Putamen (tissue), 1 donor: Measurements from ENCODE around the gene SEPTIN7.
A peak's percentile ranks its signal among the peaks of the same experiment; 100 is the strongest.

Experiments used
- DNase-seq: peaks from one replicate; pipeline ENCODE4 v3.0.0-alpha.2; 2016; ENCODE audit warnings: low spot score

The SEPTIN7 gene

DNA sequence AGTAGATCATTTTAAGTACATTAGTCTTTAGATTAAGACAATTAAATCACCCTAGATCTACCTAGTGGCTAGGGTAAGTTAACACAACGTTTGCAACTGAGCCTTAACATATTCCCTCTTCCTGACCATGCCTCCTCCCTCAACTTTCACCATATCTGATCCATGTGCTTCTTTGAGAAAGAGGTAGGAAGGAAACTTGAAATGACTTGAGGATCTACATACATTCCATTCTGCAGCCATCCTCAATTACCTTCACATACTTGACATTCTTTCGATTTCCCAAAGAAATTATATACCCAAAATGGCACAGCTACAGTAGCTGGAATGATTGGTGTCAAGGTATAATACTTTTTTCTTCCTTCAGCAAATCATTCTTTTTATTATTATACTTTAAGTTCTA, 12.9 kb upstream of the SEPTIN7 start:
- no peak for DNase-seq

GRCh38 chr7:35792472-35792871, 8.4 kb upstream of the SEPTIN7 start:
- no peak for DNase-seq

- DNase-seq = no peak
Observed at GRCh38 chr7:35792873-35793489, 7.9 kb upstream of the SEPTIN7 start.

DNA sequence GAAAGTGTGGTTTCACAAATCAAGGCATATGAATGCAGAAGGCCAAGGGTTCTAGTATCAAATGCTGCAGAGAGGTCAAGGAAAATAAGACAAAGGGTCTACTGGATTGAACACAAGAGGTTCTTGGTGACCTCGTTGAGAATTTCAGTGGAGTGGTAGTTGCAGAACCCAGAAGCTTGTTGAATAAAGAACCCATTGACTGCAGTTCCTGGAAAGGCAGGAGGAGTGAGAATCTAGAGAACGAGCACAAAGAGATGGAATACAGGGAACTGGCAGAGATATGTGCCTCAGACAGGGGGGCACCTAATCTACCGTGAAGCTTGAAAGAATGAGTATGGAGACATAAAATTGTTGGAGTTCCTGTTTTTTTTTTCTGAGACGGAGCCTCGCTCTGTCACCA, 3.5 kb upstream of the SEPTIN7 start:
- no peak for DNase-seq

GRCh38 chr7:35799846-35800717, 775 bp upstream of the SEPTIN7 start:
- peak; percentile 90 for DNase-seq

DNA sequence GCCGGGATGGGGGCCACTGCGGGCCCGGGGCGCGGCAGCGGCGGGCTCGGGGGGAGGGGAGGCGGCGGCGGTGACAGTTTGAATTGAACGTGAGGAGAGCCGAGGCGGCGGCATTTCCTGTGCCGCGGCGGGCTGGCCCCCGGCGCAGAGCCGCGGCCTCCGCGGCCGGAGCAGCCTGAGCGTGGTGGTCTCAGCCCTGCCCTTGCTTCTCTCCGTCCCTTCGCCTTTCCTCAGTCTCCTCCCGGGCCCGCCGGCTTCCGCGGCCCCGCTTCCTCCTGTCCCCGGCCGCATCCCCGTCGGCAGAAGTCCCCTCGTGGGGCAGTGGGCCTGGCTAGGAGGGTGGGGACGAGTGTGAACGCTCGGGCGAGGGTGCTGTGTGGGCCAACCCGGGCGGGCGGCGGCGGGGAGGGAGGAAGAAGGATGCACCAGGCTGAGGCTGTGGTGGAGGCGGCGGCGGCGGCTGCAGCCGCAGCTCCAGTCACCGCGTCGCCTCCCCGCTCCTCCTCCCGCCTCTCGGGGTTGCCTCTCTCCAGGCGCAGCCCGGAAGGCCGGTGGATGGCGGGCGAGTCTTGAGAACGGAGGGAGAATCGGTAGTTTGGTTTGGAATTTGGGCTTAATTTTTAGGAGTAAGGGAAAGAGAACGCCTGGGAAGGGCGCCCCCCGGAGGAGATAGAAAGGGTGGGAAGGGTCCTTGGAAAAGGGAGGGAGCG, 690 bp downstream of the SEPTIN7 start:
- DNase-seq = peak; percentile 79

GRCh38 chr7:35802102-35802466, 1.2 kb downstream of the SEPTIN7 start:
- DNase-seq = no peak

- DNase-seq = no peak
Observed at GRCh38 chr7:35802649-35803048, 1.8 kb downstream of the SEPTIN7 start.

DNA sequence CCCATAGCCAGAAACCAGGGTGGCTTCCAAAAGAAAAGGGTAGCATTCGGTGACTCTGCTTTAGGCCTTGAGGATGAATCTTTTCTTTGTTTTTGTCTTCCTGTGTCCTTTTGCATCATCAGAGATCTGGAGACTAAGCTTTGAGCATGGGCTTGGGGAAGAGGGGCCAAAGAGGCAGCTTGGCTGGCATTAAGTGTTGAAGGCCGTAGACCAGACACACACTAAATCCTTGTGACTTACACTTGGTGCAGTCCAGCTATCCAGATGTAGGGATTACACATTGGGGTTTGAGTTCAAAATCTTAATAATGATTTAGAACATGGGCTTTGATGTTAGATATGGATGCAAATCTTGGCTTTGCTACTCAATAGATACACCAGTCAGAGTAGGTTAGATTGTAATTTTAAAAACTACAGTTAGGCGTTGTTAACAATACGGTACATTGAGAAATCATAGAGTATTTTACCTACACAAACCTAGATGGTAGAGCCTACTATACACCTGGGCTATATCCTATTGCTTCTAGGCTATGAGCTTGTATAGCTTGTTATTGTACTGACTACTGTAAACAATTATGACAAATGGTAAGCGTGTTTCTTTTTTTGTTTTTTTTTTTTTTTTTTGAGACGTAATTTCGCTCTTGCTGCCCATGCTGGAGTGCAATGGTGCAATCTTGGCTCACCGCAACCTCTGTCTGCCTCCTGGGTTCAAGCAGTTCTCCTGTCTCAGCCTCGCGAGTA, 3.5 kb downstream of the SEPTIN7 start:
- no peak for DNase-seq

DNA sequence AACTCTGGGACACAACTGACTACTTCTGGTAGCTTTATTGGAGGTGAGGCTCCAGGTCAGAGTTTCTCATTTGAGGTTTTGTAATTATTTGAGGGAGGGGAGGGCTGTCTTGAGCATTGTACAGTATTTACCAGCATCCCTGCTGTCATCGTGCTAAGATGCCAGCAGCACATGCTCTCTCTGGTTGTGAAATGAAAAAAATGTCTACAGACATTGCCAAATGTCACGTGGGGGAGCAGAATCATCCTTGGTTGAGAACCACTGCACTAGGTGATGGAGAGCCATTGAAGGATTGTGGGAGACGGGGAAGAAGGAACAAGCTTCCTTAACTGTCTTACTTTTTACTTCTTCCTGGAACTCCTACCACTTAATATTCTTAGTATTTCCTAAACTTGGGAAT, 5.0 kb downstream of the SEPTIN7 start:
- DNase-seq = no peak

DNA sequence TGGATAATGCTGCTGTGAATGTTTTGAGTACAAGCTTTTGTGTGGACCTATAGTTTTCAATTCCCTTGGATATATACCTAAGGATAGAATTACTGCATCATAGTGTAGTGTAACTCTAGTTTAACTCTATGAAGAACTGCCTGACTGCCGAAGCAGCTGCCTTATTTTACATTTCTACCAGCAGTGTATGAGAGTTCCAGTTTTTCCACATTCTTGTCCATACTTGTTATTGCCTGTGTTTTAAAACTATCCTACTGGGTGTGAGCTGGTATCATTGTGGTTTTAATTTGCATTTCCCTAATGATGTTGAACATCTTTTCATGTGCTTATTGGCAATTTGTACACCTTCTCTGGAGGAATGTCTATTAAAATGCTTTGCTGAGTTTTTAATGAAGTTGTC, 15.7 kb downstream of the SEPTIN7 start:
- DNase-seq = no peak

GRCh38 chr7:35817181-35817580, 16.3 kb downstream of the SEPTIN7 start:
- DNase-seq = no peak

DNA sequence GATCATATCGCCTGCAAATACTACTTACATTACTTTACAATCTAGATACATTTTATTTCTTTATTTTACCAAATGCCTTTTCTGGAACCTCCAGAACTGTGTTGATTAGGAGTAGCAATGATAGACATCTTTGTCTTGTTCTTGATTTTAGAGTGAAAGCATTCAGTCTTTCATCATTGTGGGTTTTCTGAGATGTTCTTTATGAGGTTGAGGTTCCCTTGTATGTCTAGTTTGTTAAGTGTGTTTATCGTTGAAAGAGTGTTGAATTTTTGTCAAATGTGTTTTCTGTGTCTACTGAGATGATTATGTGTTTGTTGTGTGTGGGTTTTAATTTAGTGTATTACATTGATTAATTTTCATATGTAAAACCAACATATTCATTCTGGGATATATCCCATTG, 17.1 kb downstream of the SEPTIN7 start:
- DNase-seq = no peak

DNA sequence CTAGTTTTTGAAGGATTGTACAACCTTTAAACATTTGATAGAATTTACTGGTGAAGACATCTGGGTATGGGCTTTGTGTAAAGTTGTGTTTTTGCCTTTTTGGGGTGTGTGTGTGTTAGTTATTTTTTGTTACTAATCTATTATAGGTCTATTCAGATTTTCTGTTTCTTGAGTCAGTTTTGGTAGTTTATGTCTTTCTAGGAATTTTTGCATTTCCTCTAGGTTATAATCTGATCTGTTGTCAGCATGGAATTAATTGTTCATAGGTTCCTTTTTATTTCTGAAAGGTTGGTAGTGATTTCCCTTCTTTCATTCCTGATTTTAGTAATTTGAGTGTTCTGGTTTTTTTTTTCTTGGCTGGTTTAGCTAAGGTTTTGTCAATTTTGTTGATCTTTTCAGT, 17.7 kb downstream of the SEPTIN7 start:
- DNase-seq = no peak

DNA sequence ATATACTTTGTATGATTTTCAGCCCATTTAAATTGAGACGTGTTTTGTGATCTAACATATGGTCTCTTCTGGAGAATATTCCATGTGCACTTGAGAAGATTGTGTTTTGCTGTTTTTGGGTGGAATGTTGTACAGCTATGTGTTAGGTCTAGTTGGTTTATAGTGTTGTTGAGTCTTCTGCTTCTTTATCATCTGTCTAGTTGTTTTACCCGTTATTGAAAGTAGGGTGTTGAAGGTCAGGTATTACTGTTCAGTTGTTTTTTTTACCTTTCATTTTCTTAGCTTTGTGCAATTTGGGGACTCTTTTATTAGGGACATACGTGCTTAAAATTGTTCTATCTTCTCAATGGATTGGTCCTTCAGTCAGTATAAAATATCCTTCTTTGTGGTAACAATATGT, 18.5 kb downstream of the SEPTIN7 start:
- DNase-seq = no peak

DNA sequence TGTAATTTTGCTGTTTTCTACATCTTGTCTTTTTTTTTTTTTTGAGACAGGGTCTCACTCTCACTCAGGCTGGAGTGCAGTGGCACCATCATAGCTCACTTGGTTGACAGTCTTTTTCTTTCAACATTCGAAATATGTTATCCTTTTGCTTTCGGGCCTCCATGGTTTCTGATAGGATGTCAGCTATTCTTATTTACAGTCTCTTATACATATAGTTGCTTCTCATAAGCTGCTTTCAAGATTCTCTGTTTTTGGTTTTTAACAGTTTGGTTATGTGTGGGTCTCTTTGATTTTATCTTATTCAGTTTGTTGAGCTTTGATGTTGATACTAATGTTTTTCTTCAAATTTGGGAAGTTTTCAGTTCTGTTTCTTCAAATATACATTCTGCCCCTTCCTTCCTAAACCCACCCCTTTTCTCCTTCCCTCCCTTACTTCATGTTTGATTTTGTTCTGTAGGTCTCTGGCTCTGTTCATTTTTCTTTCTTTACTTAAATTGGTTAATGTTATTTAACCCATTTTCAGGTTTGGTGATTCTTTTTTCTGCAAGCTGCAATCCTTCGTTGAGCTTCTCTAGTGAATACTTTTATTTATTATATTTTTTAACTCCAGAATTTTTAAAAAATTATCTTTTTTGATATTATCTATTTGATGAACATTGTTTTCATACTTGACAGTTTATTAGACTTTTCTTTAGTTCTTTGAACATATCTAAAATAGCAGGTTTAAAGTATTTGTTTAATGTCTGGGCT, 19.3 kb downstream of the SEPTIN7 start:
- no peak for DNase-seq

DNA sequence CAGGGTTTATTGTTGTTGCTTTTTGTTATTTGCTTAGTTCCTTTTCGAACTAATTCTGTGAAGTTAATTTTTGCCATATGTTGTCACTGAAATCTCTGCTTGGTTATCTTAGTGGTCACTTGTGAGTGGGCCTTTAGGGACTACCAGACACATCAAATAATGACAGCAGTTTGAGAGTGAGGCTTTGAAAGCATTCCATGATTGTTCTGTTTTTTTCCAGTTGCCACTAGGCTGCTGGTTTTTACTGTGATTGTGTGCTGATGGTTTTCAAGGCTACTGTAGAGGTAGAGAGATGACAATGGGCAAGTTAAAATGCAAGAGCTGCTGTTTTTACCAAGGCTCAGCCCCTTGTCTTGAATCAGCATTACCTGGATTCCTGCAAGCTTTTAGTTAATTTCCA, 20.0 kb downstream of the SEPTIN7 start:
- no peak for DNase-seq

GRCh38 chr7:35823440-35823839, 22.6 kb downstream of the SEPTIN7 start:
- DNase-seq = no peak

- no peak for DNase-seq
Observed at GRCh38 chr7:35825974-35826373, 25.1 kb downstream of the SEPTIN7 start.

GRCh38 chr7:35826751-35827150, 25.9 kb downstream of the SEPTIN7 start:
- no peak for DNase-seq

DNA sequence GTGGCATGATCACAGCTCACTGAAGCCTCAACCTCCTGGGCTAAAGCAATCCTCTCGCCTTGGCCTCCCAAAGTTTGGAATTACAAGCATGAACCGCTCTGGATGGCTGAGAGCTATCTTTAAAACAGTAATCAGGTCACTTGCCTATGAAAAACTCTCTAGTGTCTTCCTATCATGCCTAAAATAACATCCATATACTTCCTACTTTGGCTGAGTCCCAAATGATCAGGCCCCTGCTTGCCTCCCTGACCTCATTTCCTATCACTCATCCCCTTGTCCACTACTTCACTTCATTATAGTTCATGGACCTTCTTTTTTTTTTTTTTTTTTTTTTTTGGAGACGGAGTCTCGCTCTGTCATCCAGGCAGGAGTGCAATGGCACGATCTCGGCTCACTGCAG, 28.0 kb downstream of the SEPTIN7 start:
- DNase-seq = no peak

DNA sequence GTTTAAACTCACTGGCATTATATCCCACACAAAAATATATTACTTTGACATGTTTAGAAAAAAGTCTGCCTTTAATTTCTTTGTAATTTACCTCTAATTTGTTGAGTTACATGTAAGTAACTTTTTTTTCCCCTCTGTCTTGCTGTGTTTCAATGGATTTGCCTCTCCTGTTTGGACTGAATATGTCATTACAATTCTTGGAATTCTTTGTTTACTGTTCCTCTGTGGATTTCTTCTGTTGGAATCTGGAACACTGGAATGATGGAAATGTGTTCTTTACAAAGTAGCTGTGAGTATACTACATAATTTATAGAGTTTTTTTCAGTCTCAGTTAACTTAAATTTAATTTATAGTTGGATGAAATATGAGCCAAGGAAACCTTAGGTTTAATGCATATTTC, 30.4 kb downstream of the SEPTIN7 start:
- DNase-seq = no peak
